ACHN (cell line): ENCODE results near the gene MPPE1.
"Not testable (repeated sequence)": the region's sequence is repeated elsewhere in the genome, so short reads cannot be mapped to it uniquely, and the experiment has no call there.

Experiments
- DNase-seq: peaks from one replicate; pipeline ENCODE4 v3.0.0-alpha.2; 2015
- in situ Hi-C: cut with HindIII; loops from 2 replicates; pipeline ENCODE4 v1.10.0; 2017; ENCODE audit warnings: low sequenced_read_pairs, low pct_ligation_motif_present, low pct_unique_long_range_greater_than_20kb

MPPE1 gene

GRCh38 chr18:11932393-11932792 is 24.3 kb upstream of the MPPE1 start:
- in situ Hi-C loops, result no loop called here
- no peak for DNase-seq

GRCh38 chr18:11927497-11927896 is 19.4 kb upstream of the MPPE1 start:
- DNase-seq, result no peak
- in situ Hi-C loops, result no loop called here

GRCh38 chr18:11925800-11926481 is 17.8 kb upstream of the MPPE1 start:
- no peak for DNase-seq
- in situ Hi-C loops, result no loop called here

GRCh38 chr18:11923450-11923849 is 15.3 kb upstream of the MPPE1 start:
- DNase-seq, result no peak
- in situ Hi-C loops, result no loop called here

GRCh38 chr18:11919522-11919921 is 11.4 kb upstream of the MPPE1 start:
- in situ Hi-C loops, DNase-seq: not testable (repeated sequence)

- DNase-seq, in situ Hi-C loops: not testable (repeated sequence)
These were observed 8.8 kb upstream of the MPPE1 start for GRCh38 chr18:11916880-11917279.

GRCh38 chr18:11909591-11910026 is 1.5 kb upstream of the MPPE1 start:
- in situ Hi-C loops, result no loop called here

GRCh38 chr18:11909061-11909455 is 941 bp upstream of the MPPE1 start:
- no peak for DNase-seq
- in situ Hi-C loops, result no loop called here

More at GRCh38 chr18:11909591-11910026, 1.5 kb upstream of the MPPE1 start:
- DNase-seq, result no peak

- no peak for DNase-seq
- in situ Hi-C loops, result no loop called here
These were observed 917 bp downstream of the MPPE1 start for GRCh38 chr18:11906926-11907874.

- in situ Hi-C loops, result no loop called here
- peak; percentile 25 for DNase-seq
These were observed 1.9 kb downstream of the MPPE1 start for GRCh38 chr18:11906176-11906575.

GRCh38 chr18:11905613-11906012 is 2.5 kb downstream of the MPPE1 start:
- in situ Hi-C loops, result no loop called here
- DNase-seq, result peak; percentile 35

- in situ Hi-C loops, result no loop called here
- DNase-seq, result no peak
These were observed 5.4 kb downstream of the MPPE1 start for GRCh38 chr18:11902522-11903292.

GRCh38 chr18:11901826-11902438 is 6.2 kb downstream of the MPPE1 start:
- DNase-seq, result no peak
- in situ Hi-C loops, result no loop called here

- in situ Hi-C loops, result no loop called here
- no peak for DNase-seq
These were observed 9.1 kb downstream of the MPPE1 start for GRCh38 chr18:11899063-11899462.

- in situ Hi-C loops, result no loop called here
- no peak for DNase-seq
These were observed 10.3 kb downstream of the MPPE1 start for GRCh38 chr18:11897781-11898180.

- not testable (repeated sequence) for DNase-seq
These were observed 15.7 kb downstream of the MPPE1 start for GRCh38 chr18:11892438-11892837.

GRCh38 chr18:11891737-11892136 is 16.4 kb downstream of the MPPE1 start:
- in situ Hi-C loops, result no loop called here
- no peak for DNase-seq

More at GRCh38 chr18:11892438-11892837, 15.7 kb downstream of the MPPE1 start:
- in situ Hi-C loops, result not testable (repeated sequence)

GRCh38 chr18:11889284-11889683 is 18.8 kb downstream of the MPPE1 start:
- DNase-seq, result no peak
- in situ Hi-C loops, result no loop called here
